K562 (cell line): ENCODE measurements around the gene SH3D19. TPM values are rescaled to one million over a fixed set of nuclear protein-coding genes. Genes with fewer than 3 reads are reported as not detected.

Experiments used
- ATAC-seq: fragments of 200-7000 bp; cut with Tn5 transposase; 3 replicates; pipeline ENCODE4 v1.9.1; 2020; ENCODE audit warnings: moderate library complexity
- BruUV-seq: library from RNA; stranded (reverse); fragments of 400-500 nt; replicated peaks from 2 replicates; lab custom pipeline; 2021; lab: Mats Ljungman, UMichigan
- CTCF ChIA-PET: fragments of 300-600 bp; formaldehyde crosslinking; extraction: SDS; loops from one replicate; lab custom pipeline; 2021; ENCODE audit warnings: low intra/inter-chr PET ratio; lab: Yijun Ruan, JAX
- POLR2A ChIA-PET: fragments of 300-600, 350-650 bp; sonication (Branson Sonifier 250); formaldehyde crosslinking; extraction: SDS; loops from one replicate; lab custom pipeline; 2021; ENCODE audit warnings: antibody characterized with exemption, inconsistent platforms; lab: Yijun Ruan, JAX
- DNase-seq, 4 experiments: peaks; one replicate each; pipeline versions ENCODE4 v3.0.0 to v3.0.0-alpha.2; 2011 to 2018; ENCODE audit warnings: low spot score in 3 of 4, mixed read lengths in 3 of 4; ENCODE audit errors: extremely low read depth in 1 of 4
- FAIRE-seq: peaks from 2 replicates; lab custom pipeline; 2011; peaks lifted over from hg19 to GRCh38; lab: Jason Lieb, UNC
- H2AFZ ChIP-seq: 2 replicates; pipeline ENCODE4 v1.6.0; 2011; ENCODE audit warnings: low read depth, low read length, control low read depth, inconsistent platforms
- H3K27ac ChIP-seq: fragments of 200-600 bp; 3 replicates; pipeline ENCODE4 v1.8.0; 2011; ENCODE audit warnings: low read depth, mild to moderate bottlenecking, control low read depth, inconsistent platforms, low read length, moderate library complexity, mixed read lengths; ENCODE audit errors: extremely low read depth
- H3K27me3 ChIP-seq, 2 experiments: fragments of 300-600 bp in 1 of 2; 2 replicates in 1 of 2; 3 replicates in 1 of 2; pipeline versions ENCODE4 v1.6.0 to v1.8.0; 2011; ENCODE audit warnings: inconsistent platforms in 2 of 2, low read length in 2 of 2, mild to moderate bottlenecking in 1 of 2, mixed read lengths in 1 of 2, moderate library complexity in 1 of 2; ENCODE audit not compliant: control insufficient read depth in 2 of 2, insufficient read depth in 2 of 2
- H3K36me3 ChIP-seq: fragments of 300-600 bp; 3 replicates; pipeline ENCODE4 v1.8.0; 2011; ENCODE audit warnings: mild to moderate bottlenecking, low read length, inconsistent platforms; ENCODE audit not compliant: control insufficient read depth, insufficient read depth
- H3K4me1 ChIP-seq, 2 experiments: fragments of 200-600 bp in 1 of 2; replicated peaks in 1 of 2; 2 replicates in 1 of 2; 3 replicates in 1 of 2; pipeline versions ENCODE4 v1.5.1 to v1.8.0; 2011; ENCODE audit warnings: inconsistent platforms in 2 of 2, low read length in 2 of 2, mild to moderate bottlenecking in 1 of 2, mixed read lengths in 1 of 2, moderate library complexity in 1 of 2; ENCODE audit not compliant: control insufficient read depth in 2 of 2, insufficient read depth in 2 of 2
- H3K4me2 ChIP-seq: 2 replicates; pipeline ENCODE4 v1.6.1; 2011; ENCODE audit warnings: low read length, control low read depth, inconsistent platforms, mixed read lengths; ENCODE audit not compliant: insufficient read depth
- H3K4me3 ChIP-seq: fragments of 200-600 bp; sonication (generic), shearing (Covaris generic); 2 replicates; pipeline ENCODE4 v1.5.1; 2016; ENCODE audit warnings: control low read depth, inconsistent platforms
- H3K79me2 ChIP-seq: fragments of 200-600 bp; 3 replicates; pipeline ENCODE4 v1.8.0; 2011; ENCODE audit warnings: low read length, inconsistent platforms; ENCODE audit not compliant: control insufficient read depth, insufficient read depth
- H3K9ac ChIP-seq, 2 experiments: 2 replicates each; pipeline versions ENCODE4 v1.6.0 to v1.6.1; 2011; ENCODE audit warnings: low read depth in 2 of 2, low read length in 2 of 2, control low read depth in 1 of 2, inconsistent platforms in 1 of 2, mild to moderate bottlenecking in 1 of 2, mixed read lengths in 1 of 2; ENCODE audit not compliant: insufficient read depth in 1 of 2
- H3K9me1 ChIP-seq: one replicate; pipeline ENCODE4 v1.6.0; 2011; ENCODE audit warnings: inconsistent platforms, mild to moderate bottlenecking, low read length, moderate library complexity; ENCODE audit not compliant: control insufficient read depth, insufficient read depth
- H3K9me3 ChIP-seq: replicated peaks from 2 replicates; pipeline ENCODE4 v1.5.1; 2011; ENCODE audit warnings: low read depth, low read length, inconsistent platforms; ENCODE audit not compliant: control insufficient read depth, insufficient read depth
- H4K20me1 ChIP-seq: replicated peaks from 2 replicates; pipeline ENCODE4 v1.6.1; 2011; ENCODE audit warnings: low read length, inconsistent platforms, mixed read lengths; ENCODE audit not compliant: control insufficient read depth, insufficient read depth
- BRF1 ChIP-seq: IDR thresholded peaks from 3 replicates; pipeline ENCODE4 v1.6.1; 2011; ENCODE audit warnings: borderline replicate concordance, mild to moderate bottlenecking; ENCODE audit not compliant: insufficient read length; ENCODE audit errors: extremely low read depth
- CBX5 ChIP-seq: IDR thresholded peaks from 2 replicates; pipeline ENCODE4 v1.6.1; 2014; ENCODE audit warnings: low read depth, borderline replicate concordance
- GABPB2 ChIP-seq: fragments of 250-450 bp; sonication (Bioruptor Pico); conservative IDR thresholded peaks from 2 replicates; pipeline ENCODE4 v1.5.1; 2021; ENCODE audit warnings: mild to moderate bottlenecking
- HDAC8 ChIP-seq: fragments of 450-650 bp; IDR thresholded peaks from 2 replicates; pipeline ENCODE4 v1.6.1; 2016; ENCODE audit warnings: mild to moderate bottlenecking, missing genetic modification characterization, moderate library complexity, missing compliant biosample characterization
- HLTF ChIP-seq: fragments of 450-650 bp; IDR thresholded peaks from 2 replicates; pipeline ENCODE4 v1.6.1; 2016
- RBBP5 ChIP-seq: fragments of 200-600 bp; sonication (generic); IDR thresholded peaks from 2 replicates; pipeline ENCODE4 v1.6.1; 2012; ENCODE audit warnings: borderline replicate concordance, mild to moderate bottlenecking, low read length, control low read depth, inconsistent platforms; ENCODE audit not compliant: insufficient read depth, poor library complexity, severe bottlenecking
- SIRT6 ChIP-seq: IDR thresholded peaks from one replicate; pipeline ENCODE4 v1.6.1; 2012; ENCODE audit warnings: low read depth, mild to moderate bottlenecking, control low read depth, inconsistent platforms, low read length, moderate library complexity
- SNIP1 ChIP-seq: fragments of 450-650 bp; IDR thresholded peaks from 2 replicates; pipeline ENCODE4 v1.7.1; 2017; ENCODE audit warnings: low read depth, mild to moderate bottlenecking
- TAF1 ChIP-seq: IDR thresholded peaks from 2 replicates; pipeline ENCODE4 v1.6.1; 2011; ENCODE audit warnings: mild to moderate bottlenecking, low read length, moderate library complexity; ENCODE audit not compliant: insufficient read depth, control insufficient read depth, severe bottlenecking; ENCODE audit errors: extremely low read depth
- TCF7L2 ChIP-seq: fragments of 150-350 bp; IDR thresholded peaks from 2 replicates; pipeline ENCODE4 v1.6.1; 2016; ENCODE audit warnings: low read depth, mild to moderate bottlenecking, low read length, moderate library complexity
- TSC22D4 ChIP-seq: fragments of 450-650 bp; IDR thresholded peaks from 2 replicates; pipeline ENCODE4 v1.6.1; 2016; ENCODE audit warnings: missing genetic modification characterization, missing biosample characterization, control low read depth
- XRCC4 ChIP-seq: IDR thresholded peaks from one replicate; pipeline ENCODE4 v1.6.1; 2011; ENCODE audit not compliant: insufficient read depth, insufficient read length; ENCODE audit errors: extremely low read depth
- ZNF133 ChIP-seq: fragments of 250-450 bp; sonication (Bioruptor Pico); IDR thresholded peaks from 2 replicates; pipeline ENCODE4 v1.4.0; 2020; ENCODE audit warnings: mild to moderate bottlenecking
- ZNF316 ChIP-seq: fragments of 450-650 bp; IDR thresholded peaks from 2 replicates; pipeline ENCODE4 v1.6.1; 2016
- ZNF354B ChIP-seq: fragments of 250-450 bp; sonication (Bioruptor Pico); IDR thresholded peaks from 2 replicates; pipeline ENCODE4 v1.4.0; 2020
- WGBS: fragments of 100-300 bp; shearing (Covaris generic); methylation state at CpG from one replicate; pipeline ENCODE4 v1.1.6; 2016; ENCODE audit warnings: low coverage, mixed read lengths; ENCODE audit not compliant: insufficient coverage; ENCODE audit errors: missing lambda C conversion rate; 5-methylcytosine and 5-hydroxymethylcytosine counted together
- in situ Hi-C: fragments of 300-500 bp; cut with MboI; formaldehyde crosslinking; loops from 4 replicates; pipeline ENCODE4 v1.15.0; 2018; ENCODE audit warnings: inconsistent platforms, mixed read lengths
- intact Hi-C: fragments of 100-400 bp; cut with micrococcal nuclease; formaldehyde crosslinking; loops from 2 replicates; pipeline ENCODE4 v1.14.2; 2022
- polyA plus RNA-seq, 8 experiments: library from polyadenylated mRNA; depleted of rRNA in 4 of 8; stranded (reverse) in 5 of 8; unstranded in 3 of 8; fragments of >200 nt; fragmentation: Nextera tagmentation in 2 of 8; fragmentation: Illumina TruSeq in 1 of 8; extraction: Ambion mirVana in 2 of 8; extraction: Trizol in 1 of 8; gene quantifications; 2 replicates each; pipeline versions ENCODE4 v1.2.1 to v1.2.3, GENCODE V29; 2011 to 2014; ENCODE audit warnings: inconsistent platforms in 1 of 8, missing spikeins in 1 of 8
- total RNA-seq, 7 experiments: library from RNA; depleted of rRNA in 6 of 7; stranded (reverse); fragments of >200 nt in 6 of 7; fragmentation: Illumina TruSeq in 2 of 7; extraction: Trizol in 2 of 7; gene quantifications; 2 replicates each; pipeline versions ENCODE4 v1.2.1 to v1.2.3, GENCODE V29; 2011 to 2021; ENCODE audit warnings: low replicate concordance in 1 of 7
- TF ChIP-seq, protein P1 (sequence below): sonication (generic); formaldehyde crosslinking; IDR thresholded peaks from 2 replicates; pipeline ENCODE4 v1.8.0; 2023; ENCODE audit warnings: mild to moderate bottlenecking, missing genetic modification reagents
- TF ChIP-seq, protein P2 (sequence below): fragments of 250-450 bp; sonication (Bioruptor Pico); IDR thresholded peaks from 2 replicates; pipeline ENCODE4 v1.5.1; 2021; ENCODE audit warnings: mild to moderate bottlenecking
- TF ChIP-seq, protein P3 (sequence below): fragments of 250-450 bp; sonication (Bioruptor Pico); IDR thresholded peaks from 2 replicates; pipeline ENCODE4 v1.6.1; 2021; ENCODE audit warnings: mild to moderate bottlenecking

The SH3D19 gene
- total and polyA plus RNA-seq, 9 of the 15 experiments (the other 6 are each of a cell fraction or from before 2014, with no cell fraction given) = 0.42 to 2.2 (median 1.1) TPM; not detected in 6

DNA sequence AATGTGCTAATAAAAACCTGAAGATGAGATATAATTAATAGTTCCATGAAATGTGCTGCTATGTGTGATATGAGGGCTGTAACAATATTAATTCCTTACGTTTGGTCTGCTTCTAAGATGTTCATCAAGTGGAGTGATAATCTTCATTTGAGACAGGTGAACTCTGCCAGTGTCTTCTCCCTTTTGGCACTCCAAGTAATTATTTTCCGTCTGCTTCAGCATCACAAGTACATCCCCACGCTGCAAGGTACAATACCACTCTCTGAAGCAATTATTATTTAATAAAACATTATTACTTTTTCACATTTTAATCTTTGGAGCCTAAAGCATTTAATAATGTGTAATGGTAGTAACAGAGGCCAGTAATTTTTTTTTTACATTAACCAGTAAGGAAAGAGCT lies 181.6 kb downstream of the SH3D19 start:
- POLR2A ChIA-PET = interaction anchor here (0.7 to 1.6 kb wide), 3 partner anchors 11 to 171 kb away, joined by 3 read pairs; no protein-coding TSS in a partner anchor
- TF ChIP-seq TAF1 = no peak
- TF ChIP-seq, protein P1, sequence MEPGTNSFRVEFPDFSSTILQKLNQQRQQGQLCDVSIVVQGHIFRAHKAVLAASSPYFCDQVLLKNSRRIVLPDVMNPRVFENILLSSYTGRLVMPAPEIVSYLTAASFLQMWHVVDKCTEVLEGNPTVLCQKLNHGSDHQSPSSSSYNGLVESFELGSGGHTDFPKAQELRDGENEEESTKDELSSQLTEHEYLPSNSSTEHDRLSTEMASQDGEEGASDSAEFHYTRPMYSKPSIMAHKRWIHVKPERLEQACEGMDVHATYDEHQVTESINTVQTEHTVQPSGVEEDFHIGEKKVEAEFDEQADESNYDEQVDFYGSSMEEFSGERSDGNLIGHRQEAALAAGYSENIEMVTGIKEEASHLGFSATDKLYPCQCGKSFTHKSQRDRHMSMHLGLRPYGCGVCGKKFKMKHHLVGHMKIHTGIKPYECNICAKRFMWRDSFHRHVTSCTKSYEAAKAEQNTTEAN = no peak
- no peak for TF ChIP-seq ZNF133
- TF ChIP-seq, protein P2, sequence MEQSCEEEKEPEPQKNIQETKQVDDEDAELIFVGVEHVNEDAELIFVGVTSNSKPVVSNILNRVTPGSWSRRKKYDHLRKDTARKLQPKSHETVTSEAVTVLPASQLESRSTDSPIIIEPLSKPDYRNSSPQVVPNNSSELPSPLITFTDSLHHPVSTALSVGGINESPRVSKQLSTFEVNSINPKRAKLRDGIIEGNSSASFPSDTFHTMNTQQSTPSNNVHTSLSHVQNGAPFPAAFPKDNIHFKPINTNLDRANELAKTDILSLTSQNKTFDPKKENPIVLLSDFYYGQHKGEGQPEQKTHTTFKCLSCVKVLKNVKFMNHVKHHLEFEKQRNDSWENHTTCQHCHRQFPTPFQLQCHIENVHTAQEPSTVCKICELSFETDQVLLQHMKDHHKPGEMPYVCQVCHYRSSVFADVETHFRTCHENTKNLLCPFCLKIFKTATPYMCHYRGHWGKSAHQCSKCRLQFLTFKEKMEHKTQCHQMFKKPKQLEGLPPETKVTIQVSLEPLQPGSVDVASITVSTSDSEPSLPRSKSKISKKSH (CRISPR knock-in tag) = no peak
- no peak for TF ChIP-seq ZNF316
- TF ChIP-seq HLTF = no peak
- no peak for TF ChIP-seq SIRT6
- no peak for TF ChIP-seq BRF1
- no peak for TF ChIP-seq CBX5
- no peak for TF ChIP-seq TSC22D4 (tag)
- no peak for TF ChIP-seq SNIP1
- no peak for TF ChIP-seq XRCC4
- no peak for TF ChIP-seq RBBP5
- no peak for TF ChIP-seq HDAC8 (tag)
- no peak for TF ChIP-seq ZNF354B (CRISPR knock-in tag)
- TF ChIP-seq, protein P3, sequence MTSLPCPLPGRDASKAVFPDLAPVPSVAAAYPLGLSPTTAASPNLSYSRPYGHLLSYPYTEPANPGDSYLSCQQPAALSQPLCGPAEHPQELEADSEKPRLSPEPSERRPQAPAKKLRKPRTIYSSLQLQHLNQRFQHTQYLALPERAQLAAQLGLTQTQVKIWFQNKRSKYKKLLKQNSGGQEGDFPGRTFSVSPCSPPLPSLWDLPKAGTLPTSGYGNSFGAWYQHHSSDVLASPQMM = no peak
- no peak for TF ChIP-seq GABPB2 (CRISPR knock-in tag)
- no peak for TF ChIP-seq TCF7L2
- TF ChIP-seq, all 486 proteins: peak for 0
- no peak for DNase-seq
- no TSS peak for BruUV-seq
- 24% methylated on average over 3 of the region's 3 CpGs for WGBS
- Histone ChIP-seq H3K79me2 (no peaks in the 10 kb centered on the region), H3K9ac (no peak overlapping the region), H3K36me3 (no peaks in the 10 kb centered on the region), H3K4me3 (no peak overlapping the region), H2AFZ (no peak overlapping the region), H3K27me3 (peaks cover 1 to 5% of the 10 kb centered on the region in 2 experiments; a peak in 3 of 5 replicates), H3K9me3 (no peaks in the 10 kb centered on the region), H3K9me1 (no peaks in the 10 kb centered on the region), H3K27ac (no peak overlapping the region), H3K4me2 (no peak overlapping the region), H3K4me1 (no peaks in the 10 kb centered on the region), H4K20me1 (no peaks in the 10 kb centered on the region)
- intact Hi-C loops = no loop called here
- CTCF ChIA-PET = no interaction called here
- in situ Hi-C loops = no loop called here
- FAIRE-seq = no peak
- ATAC-seq = no peak
